Astrocyte of the spinal cord (primary cell): ENCODE results near the gene COX10.

Experiments
- DNase-seq: peaks from one replicate; pipeline ENCODE4 v3.0.0; 2011; ENCODE audit warnings: low read depth, low spot score
- H3K4me3 ChIP-seq: 2 replicates; pipeline ENCODE4 v1.5.1; 2011; ENCODE audit warnings: low read depth, mild to moderate bottlenecking, low read length, moderate library complexity
- CTCF ChIP-seq: IDR thresholded peaks from 2 replicates; pipeline ENCODE4 v1.5.1; 2012; ENCODE audit warnings: low read depth, mild to moderate bottlenecking, low read length, inconsistent platforms
- in situ Hi-C: cut with HindIII; loops from 2 replicates; pipeline ENCODE4 v1.10.0; 2017; ENCODE audit warnings: low sequenced_read_pairs

COX10 gene

GRCh38 chr17:14113137-14113536 lies 43.8 kb downstream of the COX10 start:
- DNase-seq: no peak
- in situ Hi-C loops: no loop called here
- TF ChIP-seq CTCF: no peak
- no peak overlapping the region for H3K4me3 ChIP-seq

- H3K4me3 ChIP-seq: no peak overlapping the region
- DNase-seq: no peak
- in situ Hi-C loops: no loop called here
- TF ChIP-seq CTCF: no peak
Measured at GRCh38 chr17:14116263-14117024, 47.1 kb downstream of the COX10 start.

- DNase-seq: no peak
- TF ChIP-seq CTCF: no peak
- in situ Hi-C loops: no loop called here
- H3K4me3 ChIP-seq: no peak overlapping the region
Measured at GRCh38 chr17:14118951-14119350, 49.6 kb downstream of the COX10 start.

GRCh38 chr17:14119546-14119945 lies 50.2 kb downstream of the COX10 start:
- no peak for DNase-seq
- in situ Hi-C loops: no loop called here
- no peak overlapping the region for H3K4me3 ChIP-seq
- TF ChIP-seq CTCF: no peak

DNA sequence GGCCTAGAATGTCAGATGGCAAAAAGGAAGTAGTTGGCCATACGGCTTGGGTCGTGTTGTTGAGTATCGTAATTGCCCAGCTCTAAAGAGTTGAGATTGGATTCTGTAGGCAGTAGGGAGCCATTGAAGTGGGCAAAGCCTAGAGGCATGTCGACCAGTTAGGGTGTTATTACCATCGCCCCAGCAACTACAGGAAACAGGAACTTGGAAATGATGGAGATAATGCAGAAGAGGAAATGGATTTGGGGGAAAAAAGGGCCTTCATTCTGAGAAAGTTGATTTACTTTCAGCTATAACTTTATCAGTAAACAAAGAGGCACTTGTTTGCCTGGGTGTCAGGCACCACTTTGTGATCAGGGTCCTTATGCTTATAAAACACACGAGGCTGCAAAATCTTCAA lies 52.6 kb downstream of the COX10 start:
- in situ Hi-C loops: no loop called here
- no peak for DNase-seq
- no peak for TF ChIP-seq CTCF
- H3K4me3 ChIP-seq: no peak overlapping the region

GRCh38 chr17:14123619-14124278 lies 54.4 kb downstream of the COX10 start:
- DNase-seq: no peak

More at GRCh38 chr17:14123619-14124278, 54.4 kb downstream of the COX10 start:
- no peak overlapping the region for H3K4me3 ChIP-seq
- TF ChIP-seq CTCF: no peak
- in situ Hi-C loops: no loop called here
